GM12874 (cell line): ENCODE measurements around the gene JUND.

Experiments used
- TF ChIP-seq, protein P1 (sequence below): IDR thresholded peaks from 2 replicates; pipeline ENCODE4 v1.5.1; 2011; ENCODE audit warnings: low read depth, mild to moderate bottlenecking, control low read depth, low read length, moderate library complexity; ENCODE audit not compliant: insufficient read depth

The JUND gene

DNA sequence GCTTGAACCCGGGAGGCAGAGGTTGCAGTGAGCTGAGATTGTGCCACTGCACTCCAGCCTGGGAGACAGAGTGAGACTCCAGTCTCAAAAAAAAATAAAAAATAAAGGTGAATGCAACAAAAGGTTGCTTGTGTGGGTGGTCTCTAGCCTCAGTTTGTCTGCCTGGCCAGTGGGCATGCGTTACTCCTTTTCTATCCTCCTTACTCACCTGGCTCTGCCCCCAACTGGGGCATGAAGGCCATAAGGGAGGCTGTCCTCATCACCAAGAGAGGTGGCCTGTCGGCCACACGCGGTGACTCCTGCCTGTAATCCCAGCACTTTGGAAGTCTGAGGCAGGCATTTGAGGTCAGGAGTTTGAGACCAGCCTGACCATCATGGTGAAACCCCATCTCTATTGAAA is 1.9 kb upstream of the JUND start:
- TF ChIP-seq, protein P1, sequence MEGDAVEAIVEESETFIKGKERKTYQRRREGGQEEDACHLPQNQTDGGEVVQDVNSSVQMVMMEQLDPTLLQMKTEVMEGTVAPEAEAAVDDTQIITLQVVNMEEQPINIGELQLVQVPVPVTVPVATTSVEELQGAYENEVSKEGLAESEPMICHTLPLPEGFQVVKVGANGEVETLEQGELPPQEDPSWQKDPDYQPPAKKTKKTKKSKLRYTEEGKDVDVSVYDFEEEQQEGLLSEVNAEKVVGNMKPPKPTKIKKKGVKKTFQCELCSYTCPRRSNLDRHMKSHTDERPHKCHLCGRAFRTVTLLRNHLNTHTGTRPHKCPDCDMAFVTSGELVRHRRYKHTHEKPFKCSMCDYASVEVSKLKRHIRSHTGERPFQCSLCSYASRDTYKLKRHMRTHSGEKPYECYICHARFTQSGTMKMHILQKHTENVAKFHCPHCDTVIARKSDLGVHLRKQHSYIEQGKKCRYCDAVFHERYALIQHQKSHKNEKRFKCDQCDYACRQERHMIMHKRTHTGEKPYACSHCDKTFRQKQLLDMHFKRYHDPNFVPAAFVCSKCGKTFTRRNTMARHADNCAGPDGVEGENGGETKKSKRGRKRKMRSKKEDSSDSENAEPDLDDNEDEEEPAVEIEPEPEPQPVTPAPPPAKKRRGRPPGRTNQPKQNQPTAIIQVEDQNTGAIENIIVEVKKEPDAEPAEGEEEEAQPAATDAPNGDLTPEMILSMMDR, result no peak

DNA sequence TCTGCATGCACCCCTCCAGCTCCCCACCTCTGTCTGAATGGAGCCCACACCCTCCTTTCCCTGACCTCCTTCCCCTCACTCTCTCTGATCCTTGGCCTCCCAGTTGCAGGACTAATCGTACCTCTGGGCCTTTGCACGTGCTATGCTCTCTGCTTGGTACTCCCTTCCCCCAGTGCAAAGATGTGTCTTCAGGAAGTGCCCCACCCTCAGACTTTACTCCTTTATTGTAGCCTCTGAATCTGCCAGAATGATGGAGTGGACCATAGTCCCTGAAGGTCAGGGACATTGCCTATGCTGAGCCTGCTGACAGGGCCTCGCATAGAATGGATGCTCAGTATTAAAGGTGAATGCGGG is 1.3 kb upstream of the JUND start:
- TF ChIP-seq, protein P1, result no peak

DNA sequence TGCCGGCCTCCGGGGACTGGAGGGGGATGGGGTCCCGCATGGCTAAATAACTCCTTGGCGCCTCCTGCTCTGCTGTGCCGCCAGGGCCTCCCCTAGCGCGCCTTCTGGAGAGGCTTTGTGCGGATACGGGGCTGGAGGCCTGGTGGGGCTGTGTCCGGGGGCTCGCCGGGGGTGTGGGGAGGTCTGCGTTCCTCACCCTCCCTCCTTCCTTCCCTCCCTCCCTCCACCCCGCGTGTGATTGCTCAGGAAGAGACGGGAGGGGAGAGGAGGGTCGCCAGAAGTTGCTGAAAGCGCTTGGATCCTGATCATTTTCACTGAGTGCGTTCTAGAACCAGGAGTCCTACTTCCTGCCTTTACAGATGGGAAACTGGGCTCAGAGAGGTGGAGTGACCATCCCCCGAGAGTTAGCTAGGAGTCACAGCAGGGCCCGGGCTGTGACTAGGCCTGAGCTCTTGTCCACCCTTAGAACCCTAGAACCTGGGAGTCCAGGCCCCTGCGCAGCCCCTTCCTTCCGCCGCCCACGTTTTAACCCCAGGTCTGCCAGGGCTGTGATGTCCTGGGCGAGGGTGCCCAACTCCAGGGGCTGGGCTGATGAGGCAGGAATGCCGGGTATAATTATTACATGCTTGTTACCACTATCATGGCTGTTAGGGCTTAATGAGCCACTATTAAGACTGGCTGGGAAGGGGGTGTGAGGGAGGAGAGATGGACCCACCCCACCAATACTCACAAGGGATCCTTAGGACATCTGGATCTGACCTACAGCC is 782 bp upstream of the JUND start:
- TF ChIP-seq, protein P1, result no peak

DNA sequence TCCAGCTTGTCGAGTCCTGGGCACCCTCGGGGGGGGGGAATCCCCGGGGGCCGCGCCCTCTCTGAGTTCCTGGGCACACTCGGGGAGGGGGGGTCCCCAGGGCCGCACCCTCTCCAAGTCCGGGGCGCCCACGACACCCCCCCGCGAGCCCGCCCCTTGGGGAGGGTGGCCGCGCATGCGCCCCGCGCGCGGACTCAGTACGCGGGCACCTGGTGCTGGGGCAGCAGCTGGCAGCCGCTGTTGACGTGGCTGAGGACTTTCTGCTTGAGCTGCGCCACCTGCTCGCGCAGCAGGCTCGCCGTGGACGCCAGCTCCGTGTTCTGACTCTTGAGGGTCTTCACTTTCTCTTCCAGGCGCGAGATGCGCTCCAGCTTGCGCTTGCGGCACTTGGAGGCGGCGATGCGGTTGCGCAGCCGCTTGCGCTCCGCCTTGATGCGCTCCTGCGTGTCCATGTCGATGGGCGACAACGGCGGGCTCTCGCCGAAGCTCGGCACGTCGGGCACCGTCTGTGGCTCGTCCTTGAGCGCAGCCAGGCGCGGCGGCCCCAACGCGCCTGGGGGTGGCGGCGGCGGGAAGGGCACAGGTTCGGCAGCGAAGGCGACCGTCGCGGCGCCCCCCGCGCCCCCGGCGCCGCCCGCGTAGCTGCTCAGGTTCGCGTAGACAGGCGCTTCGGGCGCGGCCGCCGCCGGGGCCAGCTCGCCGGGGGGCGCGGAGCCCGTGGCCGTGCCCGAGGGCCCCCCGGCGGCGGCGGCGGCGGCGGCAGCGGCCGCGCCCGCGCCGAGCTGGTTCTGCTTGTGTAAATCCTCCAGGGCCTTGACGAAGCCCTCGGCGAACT is 958 bp downstream of the JUND start:
- TF ChIP-seq, protein P1, result no peak

DNA sequence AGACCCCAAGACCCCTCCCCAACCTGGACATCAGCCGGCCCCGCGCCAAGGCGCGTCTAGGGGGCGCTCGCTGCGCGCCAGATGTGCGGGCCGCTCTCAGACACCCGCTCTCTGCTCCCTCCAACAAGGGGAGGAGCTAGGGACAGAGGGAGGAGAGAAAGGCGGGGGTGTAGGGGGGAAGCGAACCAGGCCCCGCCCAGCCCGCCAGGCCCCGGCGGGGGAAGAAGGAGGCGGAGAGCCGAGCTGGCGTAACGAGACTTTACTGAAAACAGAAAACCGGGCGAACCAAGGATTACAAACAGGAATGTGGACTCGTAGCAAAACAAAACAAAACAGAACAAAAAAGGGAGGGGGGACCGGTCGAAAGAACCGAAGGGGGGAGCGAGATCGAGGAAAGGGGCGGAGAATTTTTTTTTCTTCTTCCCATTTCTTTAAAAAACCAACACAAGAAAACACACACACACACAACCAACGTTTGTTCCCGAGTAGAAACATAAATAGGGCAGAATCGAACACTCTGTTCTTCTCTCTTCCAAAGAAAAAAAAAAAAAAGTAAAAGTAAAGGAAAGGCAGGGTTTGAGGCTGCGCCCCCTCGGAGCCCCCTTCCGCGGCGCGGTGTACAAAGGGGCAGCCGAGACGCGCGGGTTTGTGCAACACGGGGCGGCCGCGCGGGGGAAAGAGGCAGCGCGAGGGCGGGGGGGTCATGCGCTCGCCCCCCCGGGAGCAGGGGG is 1.7 kb downstream of the JUND start:
- TF ChIP-seq, protein P1, result peak; percentile 92

DNA sequence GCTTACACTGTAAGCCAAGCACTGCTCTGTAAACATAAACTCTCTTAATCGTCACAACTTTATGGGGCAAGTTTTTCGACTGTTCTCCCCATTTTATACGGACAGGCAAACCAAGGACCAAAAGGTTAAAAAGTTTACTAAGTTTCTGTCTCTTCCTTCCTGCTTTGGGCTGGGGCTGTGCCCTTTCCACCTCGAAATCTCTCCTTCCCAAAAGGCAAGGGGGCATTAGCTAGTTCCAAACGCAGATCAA is 2.2 kb downstream of the JUND start:
- TF ChIP-seq, protein P1, result no peak

DNA sequence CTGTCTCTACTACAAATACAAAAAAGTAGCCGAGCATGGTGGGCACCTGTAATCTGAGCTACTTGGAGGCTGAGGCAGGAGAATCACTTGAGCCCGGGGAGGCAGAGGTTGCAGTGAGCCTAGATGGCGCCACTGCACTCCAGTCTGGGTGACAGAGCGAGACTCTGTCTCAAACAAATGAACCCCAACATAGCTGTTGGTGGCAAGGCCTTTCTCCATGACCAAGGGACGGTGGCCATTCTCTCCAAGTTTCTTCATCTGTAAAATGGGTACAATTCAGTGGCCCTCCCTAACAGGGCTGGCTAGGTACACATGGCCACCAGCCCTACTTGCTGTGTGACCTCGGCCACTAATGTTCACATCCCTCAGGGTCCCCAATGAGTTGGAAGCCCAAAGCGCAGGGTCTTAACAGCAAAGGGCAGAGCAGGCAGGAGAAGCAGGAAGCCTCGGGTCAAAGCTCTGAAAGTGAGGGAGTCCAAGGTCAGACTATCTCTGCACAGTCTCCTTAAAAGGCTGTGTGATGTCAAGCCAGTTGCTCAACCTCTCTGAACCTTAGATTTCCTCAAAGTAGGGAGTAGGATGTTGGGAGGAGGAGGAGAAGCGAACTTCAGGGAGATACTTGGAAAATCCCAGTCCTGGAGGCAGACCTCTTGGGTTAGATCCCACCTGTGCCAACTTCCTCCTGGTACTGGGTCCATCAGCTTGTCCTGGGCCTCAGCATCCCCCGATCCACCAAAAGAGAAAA is 2.7 kb downstream of the JUND start:
- TF ChIP-seq, protein P1, result peak; percentile 50
